IMR-90 (cell line): ENCODE results near the gene HECW1.

Experiments used
- BHLHE40 ChIP-seq: fragments of 150-350 bp; IDR thresholded peaks from 2 replicates; pipeline ENCODE4 v1.6.1; 2016; ENCODE audit warnings: mild to moderate bottlenecking, low read depth, low read length
- CEBPB ChIP-seq: IDR thresholded peaks from 2 replicates; pipeline ENCODE4 v1.6.1; 2012; ENCODE audit warnings: low read depth, low read length, improper control_type of control experiment
- CHD1 ChIP-seq: IDR thresholded peaks from 2 replicates; pipeline ENCODE4 v1.6.1; 2012; ENCODE audit warnings: low read depth, low read length, improper control_type of control experiment
- FOS ChIP-seq: fragments of 150-350 bp; IDR thresholded peaks from 2 replicates; pipeline ENCODE4 v1.6.1; 2016; ENCODE audit warnings: low read depth, low read length
- MAFK ChIP-seq: IDR thresholded peaks from 2 replicates; pipeline ENCODE4 v1.6.1; 2012; ENCODE audit warnings: low read depth, low read length, improper control_type of control experiment
- MAZ ChIP-seq: IDR thresholded peaks from 2 replicates; pipeline ENCODE4 v1.6.1; 2012; ENCODE audit warnings: low read depth, mild to moderate bottlenecking, low read length, improper control_type of control experiment, moderate library complexity, borderline replicate concordance
- MXI1 ChIP-seq: IDR thresholded peaks from 2 replicates; pipeline ENCODE4 v1.6.1; 2012; ENCODE audit warnings: low read depth, mild to moderate bottlenecking, low read length, moderate library complexity, borderline replicate concordance
- POLR2A ChIP-seq: IDR thresholded peaks from 2 replicates; pipeline ENCODE4 v1.6.1; 2012; ENCODE audit warnings: mild to moderate bottlenecking, low read depth, low read length
- RAD21 ChIP-seq: IDR thresholded peaks from 2 replicates; pipeline ENCODE4 v1.6.1; 2012; ENCODE audit warnings: low read length, improper control_type of control experiment
- RFX5 ChIP-seq: IDR thresholded peaks from 2 replicates; pipeline ENCODE4 v1.8.0; 2012; ENCODE audit warnings: low read depth, mild to moderate bottlenecking, low read length, moderate library complexity
- SMC3 ChIP-seq: fragments of 150-350 bp; IDR thresholded peaks from 2 replicates; pipeline ENCODE4 v1.6.1; 2016; ENCODE audit warnings: low read depth, mild to moderate bottlenecking, antibody characterized with exemption, low read length, moderate library complexity
- TF ChIP-seq, protein P1 (sequence below): conservative IDR thresholded peaks from 2 replicates; pipeline ENCODE4 v1.5.1; 2012; ENCODE audit warnings: mild to moderate bottlenecking, low read depth, low read length, improper control_type of control experiment
- TF ChIP-seq, protein P2 (sequence below): fragments of 150-350 bp; IDR thresholded peaks from 2 replicates; pipeline ENCODE4 v1.6.1; 2016; ENCODE audit warnings: low read depth, mild to moderate bottlenecking, low read length, moderate library complexity, borderline replicate concordance
- TF ChIP-seq, protein P3 (sequence below): fragments of 150-350 bp; IDR thresholded peaks from 2 replicates; pipeline ENCODE4 v1.6.1; 2017; ENCODE audit warnings: mild to moderate bottlenecking, antibody characterized with exemption, low read length, low read depth

DNA sequence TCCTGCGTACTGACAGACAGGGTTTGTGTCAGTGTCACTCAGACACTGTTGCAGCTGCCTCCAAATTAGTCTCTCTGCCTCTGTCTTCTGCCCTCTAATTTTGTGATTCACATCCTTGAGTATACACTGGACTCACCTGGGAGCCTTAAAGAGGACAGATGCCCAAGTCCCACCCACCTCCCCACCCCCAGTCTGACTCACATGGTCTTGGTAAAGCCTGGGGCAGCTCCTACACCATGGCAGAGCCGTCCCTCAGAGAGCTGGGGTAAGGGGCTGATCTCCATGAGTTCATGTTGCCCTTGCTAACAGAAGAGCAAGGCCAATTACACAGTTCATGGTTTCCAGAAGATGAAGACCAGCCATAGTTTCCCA is 272.8 kb downstream of the HECW1 start:
- TF ChIP-seq, protein P1, sequence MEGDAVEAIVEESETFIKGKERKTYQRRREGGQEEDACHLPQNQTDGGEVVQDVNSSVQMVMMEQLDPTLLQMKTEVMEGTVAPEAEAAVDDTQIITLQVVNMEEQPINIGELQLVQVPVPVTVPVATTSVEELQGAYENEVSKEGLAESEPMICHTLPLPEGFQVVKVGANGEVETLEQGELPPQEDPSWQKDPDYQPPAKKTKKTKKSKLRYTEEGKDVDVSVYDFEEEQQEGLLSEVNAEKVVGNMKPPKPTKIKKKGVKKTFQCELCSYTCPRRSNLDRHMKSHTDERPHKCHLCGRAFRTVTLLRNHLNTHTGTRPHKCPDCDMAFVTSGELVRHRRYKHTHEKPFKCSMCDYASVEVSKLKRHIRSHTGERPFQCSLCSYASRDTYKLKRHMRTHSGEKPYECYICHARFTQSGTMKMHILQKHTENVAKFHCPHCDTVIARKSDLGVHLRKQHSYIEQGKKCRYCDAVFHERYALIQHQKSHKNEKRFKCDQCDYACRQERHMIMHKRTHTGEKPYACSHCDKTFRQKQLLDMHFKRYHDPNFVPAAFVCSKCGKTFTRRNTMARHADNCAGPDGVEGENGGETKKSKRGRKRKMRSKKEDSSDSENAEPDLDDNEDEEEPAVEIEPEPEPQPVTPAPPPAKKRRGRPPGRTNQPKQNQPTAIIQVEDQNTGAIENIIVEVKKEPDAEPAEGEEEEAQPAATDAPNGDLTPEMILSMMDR, result no peak
- no peak for TF ChIP-seq POLR2A
- no peak for TF ChIP-seq FOS
- no peak for TF ChIP-seq RAD21
- TF ChIP-seq CEBPB, result no peak
- no peak for TF ChIP-seq MAFK
- TF ChIP-seq, protein P2, sequence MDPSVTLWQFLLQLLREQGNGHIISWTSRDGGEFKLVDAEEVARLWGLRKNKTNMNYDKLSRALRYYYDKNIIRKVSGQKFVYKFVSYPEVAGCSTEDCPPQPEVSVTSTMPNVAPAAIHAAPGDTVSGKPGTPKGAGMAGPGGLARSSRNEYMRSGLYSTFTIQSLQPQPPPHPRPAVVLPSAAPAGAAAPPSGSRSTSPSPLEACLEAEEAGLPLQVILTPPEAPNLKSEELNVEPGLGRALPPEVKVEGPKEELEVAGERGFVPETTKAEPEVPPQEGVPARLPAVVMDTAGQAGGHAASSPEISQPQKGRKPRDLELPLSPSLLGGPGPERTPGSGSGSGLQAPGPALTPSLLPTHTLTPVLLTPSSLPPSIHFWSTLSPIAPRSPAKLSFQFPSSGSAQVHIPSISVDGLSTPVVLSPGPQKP, result no peak
- TF ChIP-seq MXI1, result no peak
- TF ChIP-seq SMC3, result no peak
- no peak for TF ChIP-seq MAZ
- no peak for TF ChIP-seq RFX5
- TF ChIP-seq, protein P3, sequence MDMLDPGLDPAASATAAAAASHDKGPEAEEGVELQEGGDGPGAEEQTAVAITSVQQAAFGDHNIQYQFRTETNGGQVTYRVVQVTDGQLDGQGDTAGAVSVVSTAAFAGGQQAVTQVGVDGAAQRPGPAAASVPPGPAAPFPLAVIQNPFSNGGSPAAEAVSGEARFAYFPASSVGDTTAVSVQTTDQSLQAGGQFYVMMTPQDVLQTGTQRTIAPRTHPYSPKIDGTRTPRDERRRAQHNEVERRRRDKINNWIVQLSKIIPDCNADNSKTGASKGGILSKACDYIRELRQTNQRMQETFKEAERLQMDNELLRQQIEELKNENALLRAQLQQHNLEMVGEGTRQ, result no peak
- TF ChIP-seq CHD1, result no peak
- no peak for TF ChIP-seq BHLHE40
